ENCODE data around the gene TESPA1. TPM values are rescaled to one million over a fixed set of nuclear protein-coding genes. Genes with fewer than 3 reads are reported as not detected.

Gene TESPA1
- total and polyA plus RNA-seq, 2 of the 4 experiments (the other 2 are of a cell fraction): not detected

- POLR2A ChIA-PET (ENCODE audit: unreplicated experiment): no interaction called here
- DNase-seq: peak; percentile 91
- Histone ChIP-seq H3K18ac (ENCODE audit: low read depth, low read length) (peak overlapping the region; percentile 38; the same call in 1 of the 2 replicates), H2BK120ac (ENCODE audit: low read depth, low read length) (peak overlapping the region; percentile 82), H3K23ac (ENCODE audit: low read depth, low read length) (no peak overlapping the region), H3K79me1 (ENCODE audit: low read depth in 1 of 2, low read length in 2 of 2) (no peaks in the 10 kb centered on the region), H2BK15ac (ENCODE audit: low read depth, low read length) (no peak overlapping the region), H4K20me1 (ENCODE audit: insufficient read depth, low read length) (no peaks in the 10 kb centered on the region), H3K56ac (ENCODE audit: extremely low read depth, insufficient read depth, low read length) (no peak overlapping the region), H4K8ac (ENCODE audit: low read depth in 2 of 2, low read length in 2 of 2) (peak overlapping the region in 1 of 2 experiments; percentile 22; a peak in 1 of 4 replicates), H3K9me1 (ENCODE audit: insufficient read depth, low read length) (no peaks in the 10 kb centered on the region), H3K4me1 (ENCODE audit: control insufficient read depth, insufficient read depth, low read length) (no peaks in the 10 kb centered on the region; the same call in 1 of the 2 replicates), H3K4me3 (ENCODE audit: insufficient read depth, low read depth, low read length) (no peak overlapping the region), H3K4ac (ENCODE audit: low read depth, low read length) (0 out of 2 replicates have a peak overlapping the region, but pooled peaks have one; percentile 62), H3K27ac (ENCODE audit: insufficient read depth, low read length) (peak overlapping the region; percentile 68; the same call in 1 of the 2 replicates), H4K91ac (ENCODE audit: insufficient read depth, low read depth, low read length) (no peak overlapping the region), H3K14ac (replicated peaks; ENCODE audit: low read depth, low read length) (no peak overlapping the region; the same call in 1 of the 2 replicates), H3K4me2 (ENCODE audit: low read depth, low read length) (no peak overlapping the region; the same call in 1 of the 2 replicates), H2BK5ac (ENCODE audit: low read depth, low read length, poor library complexity, severe bottlenecking) (peak overlapping the region; percentile 86), H3K9me3 (ENCODE audit: control insufficient read depth, insufficient read depth, low read length) (no peaks in the 10 kb centered on the region), H2AFZ (replicated peaks; ENCODE audit: low read length, poor library complexity) (no peak overlapping the region), H2BK20ac (ENCODE audit: low read depth, low read length) (peak overlapping the region; percentile 90; the same call in 1 of the 2 replicates), H3K27me3 (ENCODE audit: control insufficient read depth, insufficient read depth, low read length) (no peaks in the 10 kb centered on the region), H3K9ac (ENCODE audit: low read depth, low read length) (no peak overlapping the region), H2AK9ac (replicated peaks; ENCODE audit: low read depth, low read length, poor library complexity) (no peak overlapping the region), H2AK5ac (ENCODE audit: low read depth, low read length) (no peak overlapping the region), H3K36me3 (ENCODE audit: control insufficient read depth, insufficient read depth, low read length) (no peaks in the 10 kb centered on the region), H4K5ac (ENCODE audit: low read depth, low read length) (no peak overlapping the region)
- WGBS, 2 experiments (ENCODE audit: extremely low coverage in 2 of 2, insufficient read length in 1 of 2): no CpG with 5 or more reads among the region's 5 CpGs
- TF ChIP-seq MXI1 (IDR thresholded peaks at IDR 0.05; ENCODE audit: borderline replicate concordance, low read depth, low read length) (0 out of 2 replicates have a peak, but pooled peaks have one; percentile 27), RAD21 (IDR thresholded peaks at IDR 0.05; ENCODE audit: low read length) (peak; percentile 17; the same call in 1 of the 2 replicates), USF2 (IDR thresholded peaks at IDR 0.05; ENCODE audit: low read depth, low read length) (peak; percentile 26; the same call in 1 of the 2 replicates), BHLHE40 (IDR thresholded peaks at IDR 0.05; ENCODE audit: low read depth, low read length) (no peak), CHD1 (IDR thresholded peaks at IDR 0.05; ENCODE audit: low read depth, low read length) (no peak), RCOR1 (IDR thresholded peaks at IDR 0.05; ENCODE audit: insufficient replicate concordance, low read length) (peak; percentile 34), FOS (IDR thresholded peaks at IDR 0.05; ENCODE audit: low read depth, low read length) (peak; percentile 94), SMC3 (IDR thresholded peaks at IDR 0.05; ENCODE audit: low read depth, low read length) (no peak), CEBPB (IDR thresholded peaks at IDR 0.05; ENCODE audit: low read depth, low read length) (0 out of 2 replicates have a peak, but pooled peaks have one; percentile 13), POLR2A (IDR thresholded peaks at IDR 0.05; ENCODE audit: low read depth, low read length) (no peak), NFE2L2 (IDR thresholded peaks at IDR 0.05; ENCODE audit: low read depth, low read length) (peak; percentile 96)
- CTCF ChIA-PET: interaction anchor here (0.5 kb wide), 1 partner anchor 455 kb away, joined by 3 read pairs; no protein-coding TSS in a partner anchor
- ATAC-seq (ENCODE audit: low read depth): peak; percentile 85
- dilution Hi-C loops (cut with HindIII; ENCODE audit: low sequenced_read_pairs, unreplicated experiment) (no loop called here), intact Hi-C loops (cut with micrococcal nuclease) (no loop called here), in situ Hi-C loops (cut with MboI; ENCODE audit: low sequenced_read_pairs) (no loop called here)
- BruUV-seq (replicated peaks): no TSS peak
These were observed 49.2 kb downstream of the TESPA1 start for GRCh38 chr12:54935235-54935951.

Measured in IMR-90 (cell line).